Fibroblast of lung (primary cell): ENCODE measurements around the gene DLGAP1. TPM values are rescaled to one million over a fixed set of nuclear protein-coding genes. Genes with fewer than 3 reads are reported as not detected.

Experiments
- DNase-seq, 2 donors: peaks; one replicate each; pipeline versions ENCODE4 v3.0.0 to v3.0.0-alpha.2; 2010; ENCODE audit warnings: low read depth in 2 of 2
- H2AFZ ChIP-seq: 2 replicates; pipeline ENCODE4 v1.5.1; 2012; ENCODE audit warnings: low read length, control low read depth, inconsistent platforms
- H3K27ac ChIP-seq: 2 replicates; pipeline ENCODE4 v1.5.1; 2011; ENCODE audit warnings: low read length, control low read depth; ENCODE audit not compliant: insufficient read depth
- H3K27me3 ChIP-seq: 2 replicates; pipeline ENCODE4 v1.5.1; 2011; ENCODE audit warnings: mild to moderate bottlenecking, low read length; ENCODE audit not compliant: control insufficient read depth, insufficient read depth
- H3K36me3 ChIP-seq: 2 replicates; pipeline ENCODE4 v1.5.1; 2011; ENCODE audit warnings: low read length; ENCODE audit not compliant: control insufficient read depth, insufficient read depth
- H3K4me1 ChIP-seq: 2 replicates; pipeline ENCODE4 v1.5.1; 2011; ENCODE audit warnings: low read length; ENCODE audit not compliant: control insufficient read depth, insufficient read depth; ENCODE audit errors: extremely low read depth
- H3K4me2 ChIP-seq: 2 replicates; pipeline ENCODE4 v1.5.1; 2011; ENCODE audit warnings: low read length, control low read depth; ENCODE audit not compliant: insufficient read depth; ENCODE audit errors: extremely low read depth
- H3K4me3 ChIP-seq, 4 experiments: fragments of 200-600 bp in 1 of 4; sonication (generic) in 1 of 4; replicated peaks in 1 of 4; 2 replicates each; pipeline ENCODE4 v1.5.1; 2011 to 2016; ENCODE audit warnings: low read length in 4 of 4, low read depth in 3 of 4, mild to moderate bottlenecking in 3 of 4, control low read depth in 2 of 4, inconsistent platforms in 1 of 4, mixed read lengths in 1 of 4; ENCODE audit not compliant: insufficient read depth in 1 of 4; ENCODE audit errors: control extremely low read depth in 1 of 4
- H3K79me2 ChIP-seq: 2 replicates; pipeline ENCODE4 v1.5.1; 2012; ENCODE audit warnings: mild to moderate bottlenecking, low read length, inconsistent platforms; ENCODE audit not compliant: control insufficient read depth, insufficient read depth
- H3K9ac ChIP-seq: 2 replicates; pipeline ENCODE4 v1.5.1; 2011; ENCODE audit warnings: mild to moderate bottlenecking, low read length, control low read depth; ENCODE audit not compliant: insufficient read depth
- H3K9me3 ChIP-seq: 2 replicates; pipeline ENCODE4 v1.5.1; 2012; ENCODE audit warnings: low read depth, low read length; ENCODE audit not compliant: control insufficient read depth, insufficient read depth
- H4K20me1 ChIP-seq: 2 replicates; pipeline ENCODE4 v1.5.1; 2011; ENCODE audit warnings: low read length; ENCODE audit not compliant: control insufficient read depth, insufficient read depth; ENCODE audit errors: extremely low read depth
- CTCF ChIP-seq, 2 donors: IDR thresholded peaks in 1 of 2; conservative IDR thresholded peaks in 1 of 2; 1 replicate in 1 of 2; 2 replicates in 1 of 2; pipeline ENCODE4 v1.5.1; 2011 to 2012; ENCODE audit warnings: low read length in 2 of 2, control low read depth in 1 of 2, inconsistent platforms in 1 of 2, low read depth in 1 of 2, mild to moderate bottlenecking in 1 of 2
- EZH2 ChIP-seq: IDR thresholded peaks from 2 replicates; pipeline ENCODE4 v1.5.1; 2012; ENCODE audit warnings: low read length, control low read depth, mild to moderate bottlenecking; ENCODE audit errors: missing control alignments
- polyA plus RNA-seq, 2 donors: library from polyadenylated mRNA; depleted of rRNA in 1 of 2; stranded (reverse) in 1 of 2; unstranded in 1 of 2; fragments of >200 nt; gene quantifications; 2 replicates each; pipeline ENCODE4 v1.2.1, GENCODE V29; 2011 to 2012; ENCODE audit warnings: missing spikeins in 1 of 2
- total RNA-seq: library from RNA; depleted of rRNA; stranded (reverse); fragments of >200 nt; gene quantifications from 2 replicates; pipeline ENCODE4 v1.2.1, GENCODE V29; 2014

The DLGAP1 gene
- total and polyA plus RNA-seq, 2 donors (not counting 1 experiment from before 2014, with no cell fraction given), result 0.16 to 0.17 TPM

DNA sequence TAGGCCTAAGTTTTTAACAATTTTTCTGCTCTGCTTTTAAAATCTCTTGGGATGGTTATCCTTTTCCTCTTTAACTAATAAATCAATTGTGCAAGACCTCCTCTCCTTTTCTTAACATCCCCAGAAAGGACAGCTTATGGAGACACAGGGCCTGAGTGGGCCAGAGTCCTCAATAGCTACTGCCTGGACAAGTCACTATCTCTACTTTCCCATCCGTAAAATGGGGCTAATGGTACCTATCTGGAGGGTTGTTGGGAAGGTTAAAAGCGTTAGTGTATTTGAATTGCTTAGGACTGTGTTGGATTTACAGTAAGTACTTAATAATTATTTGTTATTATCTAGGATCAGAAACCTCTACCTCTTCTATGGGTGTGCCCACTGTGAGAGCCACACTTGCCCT is 945.1 kb downstream of the DLGAP1 start:
- H2AFZ ChIP-seq, result no peak overlapping the region
- no peak overlapping the region for H3K9ac ChIP-seq
- no peaks in the 10 kb centered on the region for H3K36me3 ChIP-seq

GRCh38 chr18:3508576-3509549 is 946.2 kb downstream of the DLGAP1 start:
- Histone ChIP-seq H3K27me3 (no peaks in the 10 kb centered on the region), H3K9ac (no peak overlapping the region), H4K20me1 (no peaks in the 10 kb centered on the region), H3K4me1 (peaks cover 3% of the 10 kb centered on the region), H3K4me2 (peak overlapping the region; percentile 45), H2AFZ (peak overlapping the region; percentile 45), H3K36me3 (no peaks in the 10 kb centered on the region), H3K9me3 (no peaks in the 10 kb centered on the region), H3K4me3 (no peak overlapping the region), H3K27ac (no peak overlapping the region), H3K79me2 (no peaks in the 10 kb centered on the region)
- TF ChIP-seq EZH2, result no peak
- TF ChIP-seq CTCF (conservative IDR thresholded peaks at IDR 0.05 in 1 of 2, IDR thresholded peaks at IDR 0.05 in 1 of 2; ENCODE audit: low read depth in 1 of 2, low read length in 2 of 2), result no peak
- peak in 1 of 2 donors; percentile 11 for DNase-seq

More for the DNA sequence above, 945.1 kb downstream of the DLGAP1 start:
- H4K20me1 ChIP-seq, result no peaks in the 10 kb centered on the region
- H3K27ac ChIP-seq, result no peak overlapping the region
- H3K27me3 ChIP-seq, result no peaks in the 10 kb centered on the region
- no peak overlapping the region for H3K4me2 ChIP-seq
- no peaks in the 10 kb centered on the region for H3K79me2 ChIP-seq
- TF ChIP-seq EZH2 (no peak), CTCF (conservative IDR thresholded peaks at IDR 0.05 in 1 of 2, IDR thresholded peaks at IDR 0.05 in 1 of 2; ENCODE audit: low read depth in 1 of 2, low read length in 2 of 2) (no peak)
- no peak for DNase-seq
- peaks cover 3% of the 10 kb centered on the region for H3K4me1 ChIP-seq
- no peak overlapping the region for H3K4me3 ChIP-seq
- H3K9me3 ChIP-seq, result no peaks in the 10 kb centered on the region

- no peak for TF ChIP-seq EZH2
- no peak for TF ChIP-seq CTCF (conservative IDR thresholded peaks at IDR 0.05 in 1 of 2, IDR thresholded peaks at IDR 0.05 in 1 of 2; ENCODE audit: low read depth in 1 of 2, low read length in 2 of 2)
- H3K4me3 ChIP-seq, result no peak overlapping the region
- no peaks in the 10 kb centered on the region for H3K4me1 ChIP-seq
- no peak overlapping the region for H3K27ac ChIP-seq
- no peak overlapping the region for H2AFZ ChIP-seq
- H3K4me2 ChIP-seq, result no peak overlapping the region
- H3K9ac ChIP-seq, result no peak overlapping the region
- no peaks in the 10 kb centered on the region for H3K9me3 ChIP-seq
- no peak for DNase-seq
- no peaks in the 10 kb centered on the region for H3K36me3 ChIP-seq
- H3K79me2 ChIP-seq, result no peaks in the 10 kb centered on the region
- no peaks in the 10 kb centered on the region for H3K27me3 ChIP-seq
- no peaks in the 10 kb centered on the region for H4K20me1 ChIP-seq
Observed at GRCh38 chr18:3504637-3505036, 950.5 kb downstream of the DLGAP1 start.
